Measurements from ENCODE around the gene PLD1.

PLD1 gene

GRCh38 chr3:171553086-171553485, 257.2 kb downstream of the PLD1 start:
- no peak for DNase-seq

GRCh38 chr3:171552531-171552930, 257.8 kb downstream of the PLD1 start:
- no peak for DNase-seq

- DNase-seq, result no peak
These were observed 259.0 kb downstream of the PLD1 start for GRCh38 chr3:171551296-171551695.

All from NCI-H1092 (cell line).